Tibial artery (tissue), 4 donors: Measurements from ENCODE around the gene TIMM17B.

ENCODE experiments used
- DNase-seq, 2 donors: peaks; one replicate each; pipeline ENCODE4 v3.0.0-alpha.2; 2019
- H3K27ac ChIP-seq, 2 donors: fragments of 200-600 bp; sonication (generic) in 1 of 2; 1 replicate in 1 of 2; 2 replicates in 1 of 2; pipeline ENCODE4 v1.5.1; 2018 to 2019; ENCODE audit warnings: mild to moderate bottlenecking in 1 of 2
- H3K27me3 ChIP-seq, 2 donors: fragments of 200-600 bp; sonication (generic) in 1 of 2; one replicate each; pipeline versions ENCODE4 v1.5.1 to v1.6.0; 2016 to 2019
- H3K36me3 ChIP-seq, 3 donors: fragments of 200-600 bp; sonication (generic) in 2 of 3; one replicate each; pipeline ENCODE4 v1.5.1; 2016 to 2019; ENCODE audit warnings: mild to moderate bottlenecking in 2 of 3
- H3K4me1 ChIP-seq, 4 donors: fragments of 200-600 bp; sonication (generic) in 2 of 4; 1 replicate in 3 of 4; 2 replicates in 1 of 4; pipeline ENCODE4 v1.5.1; 2016 to 2019
- H3K4me3 ChIP-seq, 2 donors: fragments of 200-600 bp; sonication (generic) in 1 of 2; 1 replicate in 1 of 2; 2 replicates in 1 of 2; pipeline ENCODE4 v1.5.1; 2018 to 2019; ENCODE audit warnings: mild to moderate bottlenecking in 2 of 2
- H3K9me3 ChIP-seq, 3 donors: fragments of 200-600 bp; sonication (generic) in 1 of 3; one replicate each; pipeline ENCODE4 v1.5.1; 2016 to 2019
- CTCF ChIP-seq, 2 experiments: fragments of 200-600 bp in 1 of 2; fragments of 450-650 bp in 1 of 2; IDR thresholded peaks; one replicate each; pipeline ENCODE4 v1.5.1; 2017 to 2019; ENCODE audit warnings: antibody characterized with exemption in 2 of 2, mild to moderate bottlenecking in 1 of 2, moderate library complexity in 1 of 2
- intact Hi-C: fragments of 100-400 bp; cut with DNase I; formaldehyde crosslinking; loops from one replicate; pipeline ENCODE4 v1.15.0; 2023; ENCODE audit warnings: low total_unique reads

Gene TIMM17B

GRCh38 chrX:48910926-48911411 is 13.4 kb upstream of the TIMM17B start:
- H3K4me1 ChIP-seq = peaks cover 0 to 12% (median 10%) of the 10 kb centered on the region in 4 donors
- H3K4me3 ChIP-seq = peak overlapping the region; percentile 69 to 76
- no peaks in the 10 kb centered on the region for H3K9me3 ChIP-seq
- intact Hi-C loops = no loop called here
- H3K27me3 ChIP-seq = no peaks in the 10 kb centered on the region
- H3K27ac ChIP-seq = peak overlapping the region; percentile 77 to 79
- no peak for TF ChIP-seq CTCF (IDR thresholded peaks at IDR 0.05)
- H3K36me3 ChIP-seq = peaks cover 0 to 30% (median 6%) of the 10 kb centered on the region in 3 donors
- DNase-seq = no peak

GRCh38 chrX:48909703-48910294 is 12.2 kb upstream of the TIMM17B start:
- Histone ChIP-seq H3K27ac (no peak overlapping the region), H3K9me3 (no peaks in the 10 kb centered on the region), H3K4me3 (no peak overlapping the region), H3K36me3 (peaks cover 0 to 42% (median 7%) of the 10 kb centered on the region in 3 donors), H3K27me3 (no peaks in the 10 kb centered on the region), H3K4me1 (peaks cover 0 to 12% (median 10%) of the 10 kb centered on the region in 4 donors)
- intact Hi-C loops = no loop called here
- no peak for DNase-seq
- TF ChIP-seq CTCF (IDR thresholded peaks at IDR 0.05) = no peak

- intact Hi-C loops = no loop called here
- H3K36me3 ChIP-seq = peaks cover 0 to 41% (median 12%) of the 10 kb centered on the region in 3 donors
- TF ChIP-seq CTCF (IDR thresholded peaks at IDR 0.05) = no peak
Observed at GRCh38 chrX:48908600-48908999, 11.0 kb upstream of the TIMM17B start.

GRCh38 chrX:48905090-48905790 is 7.7 kb upstream of the TIMM17B start:
- Histone ChIP-seq H3K27ac (no peak overlapping the region), H3K9me3 (no peaks in the 10 kb centered on the region), H3K27me3 (no peaks in the 10 kb centered on the region), H3K4me3 (no peak overlapping the region), H3K4me1 (peaks cover 0 to 3% (median under 1%) of the 10 kb centered on the region in 4 donors), H3K36me3 (peaks cover 6 to 71% (median 30%) of the 10 kb centered on the region in 3 donors)
- intact Hi-C loops = no loop called here
- DNase-seq = no peak
- TF ChIP-seq CTCF (IDR thresholded peaks at IDR 0.05) = no peak

More at GRCh38 chrX:48908600-48908999, 11.0 kb upstream of the TIMM17B start:
- Histone ChIP-seq H3K9me3 (no peaks in the 10 kb centered on the region), H3K27me3 (no peaks in the 10 kb centered on the region), H3K4me1 (peaks cover 0 to 12% (median 10%) of the 10 kb centered on the region in 4 donors), H3K27ac (no peak overlapping the region), H3K4me3 (no peak overlapping the region)
- DNase-seq = no peak

GRCh38 chrX:48904626-48905025 is 7.1 kb upstream of the TIMM17B start:
- H3K4me1 ChIP-seq = no peaks in the 10 kb centered on the region
- TF ChIP-seq CTCF (IDR thresholded peaks at IDR 0.05) = no peak
- intact Hi-C loops = no loop called here
- H3K9me3 ChIP-seq = no peaks in the 10 kb centered on the region
- DNase-seq = no peak
- no peak overlapping the region for H3K4me3 ChIP-seq
- H3K36me3 ChIP-seq = peaks cover 6 to 71% (median 30%) of the 10 kb centered on the region in 3 donors
- H3K27me3 ChIP-seq = no peaks in the 10 kb centered on the region
- no peak overlapping the region for H3K27ac ChIP-seq
